IgD-negative memory B cell (primary cell): Measurements from ENCODE around the gene RPS19. TPM values are rescaled to one million over a fixed set of nuclear protein-coding genes. Genes with fewer than 3 reads are reported as not detected.
A peak's percentile ranks its signal among the peaks of the same experiment; 100 is the strongest.

ENCODE experiments used
- H3K27ac Mint-ChIP-seq, 3 donors: one replicate each; pipeline ENCODE4 v1.8.0; 2020 to 2022; ENCODE audit warnings: mild to moderate bottlenecking in 3 of 3, mixed read lengths in 3 of 3, moderate library complexity in 1 of 3
- H3K27me3 Mint-ChIP-seq: one replicate; pipeline ENCODE4 v1.8.0; 2021; ENCODE audit warnings: mixed read lengths
- H3K36me3 Mint-ChIP-seq: one replicate; pipeline ENCODE4 v1.8.0; 2020; ENCODE audit warnings: mild to moderate bottlenecking, mixed read lengths
- H3K4me1 Mint-ChIP-seq, 3 donors: one replicate each; pipeline ENCODE4 v1.8.0; 2020 to 2022; ENCODE audit warnings: mixed read lengths in 3 of 3, mild to moderate bottlenecking in 1 of 3
- H3K4me3 Mint-ChIP-seq, 4 donors: one replicate each; pipeline ENCODE4 v1.8.0; 2020 to 2022; ENCODE audit warnings: mild to moderate bottlenecking in 4 of 4, mixed read lengths in 4 of 4, moderate library complexity in 3 of 4
- H3K9me3 Mint-ChIP-seq, 3 donors: one replicate each; pipeline ENCODE4 v1.8.0; 2020 to 2021; ENCODE audit warnings: mixed read lengths in 3 of 3, mild to moderate bottlenecking in 1 of 3
- polyA plus RNA-seq: library from polyadenylated mRNA; unstranded; fragments of 300-500 nt; fragmentation: Illumina TruSeq; gene quantifications from one replicate; pipeline ENCODE4 v1.2.3, GENCODE V29; 2021

The RPS19 gene
- polyA plus RNA-seq, 1 donor from 2014 or later = 7,882 TPM

- H3K4me1 Mint-ChIP-seq = peaks cover 7 to 13% (median 8%) of the 10 kb centered on the region in 3 donors
- H3K4me3 Mint-ChIP-seq = no peak overlapping the region
- H3K27me3 Mint-ChIP-seq = no peaks in the 10 kb centered on the region
- peaks cover 4% of the 10 kb centered on the region for H3K36me3 Mint-ChIP-seq
- peak overlapping the region in 1 of 3 donors; percentile 16 for H3K27ac Mint-ChIP-seq
- no peaks in the 10 kb centered on the region for H3K9me3 Mint-ChIP-seq
These were observed 34.3 kb downstream of the RPS19 start for GRCh38 chr19:41894350-41894749.

- H3K27ac Mint-ChIP-seq = peak overlapping the region in 1 of 3 donors; percentile 97
- peaks cover 5% of the 10 kb centered on the region for H3K36me3 Mint-ChIP-seq
- peak overlapping the region in 2 of 4 donors; percentile 32 to 55 for H3K4me3 Mint-ChIP-seq
- no peaks in the 10 kb centered on the region for H3K27me3 Mint-ChIP-seq
- peaks cover 7 to 9% (median 8%) of the 10 kb centered on the region in 3 donors for H3K4me1 Mint-ChIP-seq
- no peaks in the 10 kb centered on the region for H3K9me3 Mint-ChIP-seq
These were observed 35.9 kb downstream of the RPS19 start for GRCh38 chr19:41895745-41896580.

GRCh38 chr19:41896581-41896942, 36.5 kb downstream of the RPS19 start:
- Mint-ChIP-seq H3K27me3 (no peaks in the 10 kb centered on the region), H3K27ac (no peak overlapping the region), H3K36me3 (peaks cover 4% of the 10 kb centered on the region), H3K4me1 (peaks cover 5 to 9% (median 5%) of the 10 kb centered on the region in 3 donors), H3K9me3 (no peaks in the 10 kb centered on the region), H3K4me3 (no peak overlapping the region)

- Mint-ChIP-seq H3K27me3 (no peaks in the 10 kb centered on the region), H3K4me1 (peaks cover 4 to 9% (median 4%) of the 10 kb centered on the region in 3 donors), H3K27ac (no peak overlapping the region), H3K36me3 (peaks cover 3% of the 10 kb centered on the region), H3K4me3 (no peak overlapping the region), H3K9me3 (no peaks in the 10 kb centered on the region)
These were observed 37.1 kb downstream of the RPS19 start for GRCh38 chr19:41897181-41897580.

GRCh38 chr19:41897820-41898219, 37.8 kb downstream of the RPS19 start:
- Mint-ChIP-seq H3K36me3 (peaks cover 3% of the 10 kb centered on the region), H3K4me1 (peaks cover 4 to 9% (median 4%) of the 10 kb centered on the region in 3 donors), H3K27me3 (no peaks in the 10 kb centered on the region), H3K9me3 (no peaks in the 10 kb centered on the region), H3K27ac (no peak overlapping the region), H3K4me3 (no peak overlapping the region)

- Mint-ChIP-seq H3K4me3 (no peak overlapping the region), H3K9me3 (no peaks in the 10 kb centered on the region), H3K27me3 (no peaks in the 10 kb centered on the region), H3K4me1 (peaks cover 1 to 9% (median 4%) of the 10 kb centered on the region in 3 donors), H3K27ac (no peak overlapping the region), H3K36me3 (peaks cover 3% of the 10 kb centered on the region)
These were observed 38.2 kb downstream of the RPS19 start for GRCh38 chr19:41898235-41898634.

- Mint-ChIP-seq H3K4me3 (no peak overlapping the region), H3K36me3 (peaks cover 1% of the 10 kb centered on the region), H3K27ac (no peak overlapping the region), H3K9me3 (no peaks in the 10 kb centered on the region), H3K27me3 (no peaks in the 10 kb centered on the region), H3K4me1 (peaks cover 2 to 9% (median 3%) of the 10 kb centered on the region in 3 donors)
These were observed 41.8 kb downstream of the RPS19 start for GRCh38 chr19:41901707-41902360.

GRCh38 chr19:41902594-41902993, 42.5 kb downstream of the RPS19 start:
- peaks cover 1% of the 10 kb centered on the region for H3K36me3 Mint-ChIP-seq
- H3K27me3 Mint-ChIP-seq = no peaks in the 10 kb centered on the region
- no peak overlapping the region for H3K27ac Mint-ChIP-seq
- H3K4me1 Mint-ChIP-seq = peaks cover 3 to 9% (median 5%) of the 10 kb centered on the region in 3 donors
- no peak overlapping the region for H3K4me3 Mint-ChIP-seq
- H3K9me3 Mint-ChIP-seq = no peaks in the 10 kb centered on the region

- Mint-ChIP-seq H3K27me3 (no peaks in the 10 kb centered on the region), H3K4me3 (peak overlapping the region in 1 of 4 donors; percentile 32), H3K9me3 (no peaks in the 10 kb centered on the region), H3K36me3 (peaks cover 1% of the 10 kb centered on the region), H3K27ac (peak overlapping the region in 1 of 3 donors; percentile 53), H3K4me1 (peaks cover 3 to 9% (median 5%) of the 10 kb centered on the region in 3 donors)
These were observed 43.3 kb downstream of the RPS19 start for GRCh38 chr19:41903193-41903953.

- H3K4me3 Mint-ChIP-seq = no peak overlapping the region
- H3K27ac Mint-ChIP-seq = no peak overlapping the region
These were observed 44.2 kb downstream of the RPS19 start for GRCh38 chr19:41904118-41904870.

GRCh38 chr19:41905273-41906002, 45.4 kb downstream of the RPS19 start:
- peaks cover 0 to 6% (median 4%) of the 10 kb centered on the region in 3 donors for H3K4me1 Mint-ChIP-seq
- H3K4me3 Mint-ChIP-seq = no peak overlapping the region
- no peaks in the 10 kb centered on the region for H3K27me3 Mint-ChIP-seq
- H3K27ac Mint-ChIP-seq = peak overlapping the region in 1 of 3 donors; percentile 63
- H3K9me3 Mint-ChIP-seq = no peaks in the 10 kb centered on the region
- H3K36me3 Mint-ChIP-seq = peaks cover 1% of the 10 kb centered on the region

More at GRCh38 chr19:41904118-41904870, 44.2 kb downstream of the RPS19 start:
- Mint-ChIP-seq H3K4me1 (peaks cover 1 to 3% (median 3%) of the 10 kb centered on the region in 3 donors), H3K9me3 (no peaks in the 10 kb centered on the region), H3K27me3 (no peaks in the 10 kb centered on the region), H3K36me3 (peaks cover 1% of the 10 kb centered on the region)

- no peaks in the 10 kb centered on the region for H3K36me3 Mint-ChIP-seq
- H3K4me1 Mint-ChIP-seq = peaks cover 0 to 14% (median 12%) of the 10 kb centered on the region in 3 donors
- H3K4me3 Mint-ChIP-seq = no peak overlapping the region
- H3K9me3 Mint-ChIP-seq = no peaks in the 10 kb centered on the region
- no peak overlapping the region for H3K27ac Mint-ChIP-seq
- H3K27me3 Mint-ChIP-seq = peaks cover 2% of the 10 kb centered on the region
These were observed 46.2 kb downstream of the RPS19 start for GRCh38 chr19:41906271-41906670.

GRCh38 chr19:41906916-41907680, 47.0 kb downstream of the RPS19 start:
- H3K36me3 Mint-ChIP-seq = no peaks in the 10 kb centered on the region
- H3K9me3 Mint-ChIP-seq = no peaks in the 10 kb centered on the region
- H3K27ac Mint-ChIP-seq = no peak overlapping the region
- H3K4me1 Mint-ChIP-seq = peaks cover 0 to 20% (median 19%) of the 10 kb centered on the region in 3 donors
- peaks cover 7% of the 10 kb centered on the region for H3K27me3 Mint-ChIP-seq
- H3K4me3 Mint-ChIP-seq = no peak overlapping the region
